Activated CD4-positive, alpha-beta T cell treated with anti-CD3 and anti-CD28 coated beads for 4 hours (primary cell): ENCODE data around the gene KRTAP10-6.
"Not testable (repeated sequence)": the region's sequence is repeated elsewhere in the genome, so short reads cannot be mapped to it uniquely, and the experiment has no call there.

Experiments
- DNase-seq, 2 donors: peaks; one replicate each; pipeline ENCODE4 v3.0.0-alpha.2; 2020

KRTAP10-6 gene

GRCh38 chr21:44592446-44593311 is at the start of gene KRTAP10-6:
Gene KRTAP10-6, minus strand, starts transcription at chr21:44592505. Its CDS starts 21 bp downstream, at chr21:44592484.
- no peak for DNase-seq

- DNase-seq = no peak
These were observed 48.5 kb upstream of the KRTAP10-6 start for GRCh38 chr21:44640761-44641160.

- no peak for DNase-seq
These were observed 47.0 kb upstream of the KRTAP10-6 start for GRCh38 chr21:44639331-44639655.

GRCh38 chr21:44638506-44639330 is 46.4 kb upstream of the KRTAP10-6 start:
- not testable (repeated sequence) for DNase-seq

- DNase-seq = not testable (repeated sequence)
These were observed 45.6 kb upstream of the KRTAP10-6 start for GRCh38 chr21:44637851-44638348.

GRCh38 chr21:44637018-44637850 is 44.9 kb upstream of the KRTAP10-6 start, which contains the start of gene KRTAP10-10:
Gene KRTAP10-10, plus strand, starts transcription at chr21:44637356. Its CDS starts 62 bp downstream, at chr21:44637418.
- no peak for DNase-seq

- no peak for DNase-seq
These were observed 44.1 kb upstream of the KRTAP10-6 start for GRCh38 chr21:44636209-44637017.

GRCh38 chr21:44632067-44632466 is 39.8 kb upstream of the KRTAP10-6 start:
- no peak for DNase-seq

GRCh38 chr21:44630440-44630839 is 38.1 kb upstream of the KRTAP10-6 start:
- no peak for DNase-seq

- DNase-seq = no peak
These were observed 36.5 kb upstream of the KRTAP10-6 start for GRCh38 chr21:44628707-44629391.

- DNase-seq = not testable (repeated sequence)
These were observed 35.5 kb upstream of the KRTAP10-6 start for GRCh38 chr21:44627831-44628233.

GRCh38 chr21:44627181-44627822 is 35.0 kb upstream of the KRTAP10-6 start:
- not testable (repeated sequence) for DNase-seq

- no peak for DNase-seq
These were observed 34.4 kb upstream of the KRTAP10-6 start, which contains the start of gene KRTAP10-9 for GRCh38 chr21:44626673-44627143. Gene KRTAP10-9, plus strand, starts transcription at chr21:44627093. Its CDS starts 79 bp downstream, at chr21:44627172.

- DNase-seq = no peak
These were observed 34.0 kb upstream of the KRTAP10-6 start for GRCh38 chr21:44626262-44626661.

GRCh38 chr21:44625756-44626155 is 33.5 kb upstream of the KRTAP10-6 start:
- DNase-seq = no peak

- DNase-seq = no peak
These were observed 31.3 kb upstream of the KRTAP10-6 start for GRCh38 chr21:44623575-44623974.

- DNase-seq = no peak
These were observed 27.6 kb upstream of the KRTAP10-6 start for GRCh38 chr21:44619886-44620285.

GRCh38 chr21:44618909-44619308 is 26.6 kb upstream of the KRTAP10-6 start:
- DNase-seq = peak; percentile 57 to 66

- DNase-seq = no peak
These were observed 26.2 kb upstream of the KRTAP10-6 start for GRCh38 chr21:44618504-44618903.

GRCh38 chr21:44617071-44617501 is 24.8 kb upstream of the KRTAP10-6 start:
- no peak for DNase-seq
